K562 (cell line): ENCODE results near the gene NR0B2. TPM values are rescaled to one million over a fixed set of nuclear protein-coding genes. Genes with fewer than 3 reads are reported as not detected.

ENCODE experiments used
- BRD4 ChIP-seq: fragments of 200-600 bp; sonication (generic); IDR thresholded peaks from 2 replicates; pipeline ENCODE4 v1.6.1; 2017; ENCODE audit warnings: inconsistent platforms
- CBX1 ChIP-seq: sonication (generic); IDR thresholded peaks from 2 replicates; pipeline ENCODE4 v1.6.1; 2016; ENCODE audit warnings: antibody characterized with exemption, low read depth, mild to moderate bottlenecking
- CREB1 ChIP-seq, 2 experiments: sonication (generic) in 1 of 2; formaldehyde crosslinking in 1 of 2; IDR thresholded peaks; 2 replicates each; pipeline versions ENCODE4 v1.6.1 to v1.8.0; 2012 to 2022; ENCODE audit warnings: inconsistent platforms in 1 of 2, mild to moderate bottlenecking in 1 of 2, missing genetic modification reagents in 1 of 2, moderate library complexity in 1 of 2
- E2F3 ChIP-seq: fragments of 250-450 bp; sonication (Bioruptor Pico); IDR thresholded peaks from 2 replicates; pipeline ENCODE4 v1.4.0; 2020; ENCODE audit warnings: mild to moderate bottlenecking
- EWSR1 ChIP-seq: fragments of 450-650 bp; IDR thresholded peaks from 2 replicates; pipeline ENCODE4 v1.6.1; 2018; ENCODE audit warnings: borderline replicate concordance, mild to moderate bottlenecking, low read depth, moderate library complexity; ENCODE audit not compliant: partially characterized antibody
- LARP7 ChIP-seq: fragments of 450-650 bp; IDR thresholded peaks from 2 replicates; pipeline ENCODE4 v1.6.1; 2016
- RBM25 ChIP-seq: fragments of 200-400 bp; formaldehyde crosslinking; IDR thresholded peaks from 2 replicates; pipeline ENCODE4 v1.6.1; 2018; ENCODE audit warnings: low read length, low read depth, moderate library complexity; ENCODE audit not compliant: severe bottlenecking
- SNRNP70 ChIP-seq: fragments of 200-400 bp; formaldehyde crosslinking; optimal IDR thresholded peaks from 2 replicates; pipeline ENCODE3; 2017; ENCODE audit warnings: low read depth, low read length
- STAT5B ChIP-seq: fragments of 250-450 bp; sonication (Bioruptor Pico); IDR thresholded peaks from 2 replicates; pipeline ENCODE4 v1.8.0; 2021; ENCODE audit warnings: mild to moderate bottlenecking, inconsistent platforms
- TAF1 ChIP-seq: IDR thresholded peaks from 2 replicates; pipeline ENCODE4 v1.6.1; 2011; ENCODE audit warnings: mild to moderate bottlenecking, low read length, moderate library complexity; ENCODE audit not compliant: insufficient read depth, control insufficient read depth, severe bottlenecking; ENCODE audit errors: extremely low read depth
- TRIM24 ChIP-seq, 2 experiments: fragments of 450-650 bp; IDR thresholded peaks; 2 replicates each; pipeline ENCODE4 v1.6.1; 2016
- TRIM28 ChIP-seq: fragments of 450-650 bp; IDR thresholded peaks from 2 replicates; pipeline ENCODE4 v1.6.1; 2017
- ZFP1 ChIP-seq: fragments of 450-650 bp; formaldehyde crosslinking; IDR thresholded peaks from 2 replicates; pipeline ENCODE4 v1.4.0; 2020; ENCODE audit warnings: mild to moderate bottlenecking, mixed read lengths
- ZKSCAN1 ChIP-seq: fragments of 150-350 bp; IDR thresholded peaks from 2 replicates; pipeline ENCODE4 v1.6.1; 2016; ENCODE audit warnings: low read depth, low read length
- ZNF717 ChIP-seq: fragments of 250-450 bp; sonication (Bioruptor Pico); IDR thresholded peaks from 2 replicates; pipeline ENCODE4 v1.5.0; 2021
- ZSCAN32 ChIP-seq: fragments of 450-650 bp; formaldehyde crosslinking; IDR thresholded peaks from 2 replicates; pipeline ENCODE4 v1.4.0; 2020; ENCODE audit warnings: mild to moderate bottlenecking, moderate library complexity
- polyA plus RNA-seq, 8 experiments: library from polyadenylated mRNA; depleted of rRNA in 4 of 8; stranded (reverse) in 5 of 8; unstranded in 3 of 8; fragments of >200 nt; fragmentation: Nextera tagmentation in 2 of 8; fragmentation: Illumina TruSeq in 1 of 8; extraction: Ambion mirVana in 2 of 8; extraction: Trizol in 1 of 8; gene quantifications; 2 replicates each; pipeline versions ENCODE4 v1.2.1 to v1.2.3, GENCODE V29; 2011 to 2014; ENCODE audit warnings: inconsistent platforms in 1 of 8, missing spikeins in 1 of 8
- total RNA-seq, 7 experiments: library from RNA; depleted of rRNA in 6 of 7; stranded (reverse); fragments of >200 nt in 6 of 7; fragmentation: Illumina TruSeq in 2 of 7; extraction: Trizol in 2 of 7; gene quantifications; 2 replicates each; pipeline versions ENCODE4 v1.2.1 to v1.2.3, GENCODE V29; 2011 to 2021; ENCODE audit warnings: low replicate concordance in 1 of 7
- TF ChIP-seq, protein P1 (sequence below), 2 experiments: fragments of 450-650 bp; IDR thresholded peaks; 2 replicates each; pipeline ENCODE4 v1.6.1; 2016
- TF ChIP-seq, protein P2 (sequence below), 2 experiments: fragments of 450-650 bp in 1 of 2; IDR thresholded peaks; 2 replicates each; pipeline ENCODE4 v1.6.1; 2011 to 2017; ENCODE audit warnings: low read depth in 2 of 2, antibody characterized with exemption in 1 of 2, borderline replicate concordance in 1 of 2, low read length in 1 of 2, mild to moderate bottlenecking in 1 of 2, mixed read lengths in 1 of 2; ENCODE audit not compliant: control insufficient read depth in 1 of 2
- TF ChIP-seq, protein P3 (sequence below): fragments of 450-650 bp; IDR thresholded peaks from 2 replicates; pipeline ENCODE4 v1.6.1; 2018; ENCODE audit warnings: mild to moderate bottlenecking, low read depth; ENCODE audit not compliant: partially characterized antibody
- TF ChIP-seq, protein P4 (sequence below): fragments of 450-650 bp; IDR thresholded peaks from 2 replicates; pipeline ENCODE4 v1.6.1; 2017; ENCODE audit warnings: antibody characterized with exemption

NR0B2 gene
- total and polyA plus RNA-seq, 9 of the 15 experiments (the other 6 are each of a cell fraction or from before 2014, with no cell fraction given) = not detected

DNA sequence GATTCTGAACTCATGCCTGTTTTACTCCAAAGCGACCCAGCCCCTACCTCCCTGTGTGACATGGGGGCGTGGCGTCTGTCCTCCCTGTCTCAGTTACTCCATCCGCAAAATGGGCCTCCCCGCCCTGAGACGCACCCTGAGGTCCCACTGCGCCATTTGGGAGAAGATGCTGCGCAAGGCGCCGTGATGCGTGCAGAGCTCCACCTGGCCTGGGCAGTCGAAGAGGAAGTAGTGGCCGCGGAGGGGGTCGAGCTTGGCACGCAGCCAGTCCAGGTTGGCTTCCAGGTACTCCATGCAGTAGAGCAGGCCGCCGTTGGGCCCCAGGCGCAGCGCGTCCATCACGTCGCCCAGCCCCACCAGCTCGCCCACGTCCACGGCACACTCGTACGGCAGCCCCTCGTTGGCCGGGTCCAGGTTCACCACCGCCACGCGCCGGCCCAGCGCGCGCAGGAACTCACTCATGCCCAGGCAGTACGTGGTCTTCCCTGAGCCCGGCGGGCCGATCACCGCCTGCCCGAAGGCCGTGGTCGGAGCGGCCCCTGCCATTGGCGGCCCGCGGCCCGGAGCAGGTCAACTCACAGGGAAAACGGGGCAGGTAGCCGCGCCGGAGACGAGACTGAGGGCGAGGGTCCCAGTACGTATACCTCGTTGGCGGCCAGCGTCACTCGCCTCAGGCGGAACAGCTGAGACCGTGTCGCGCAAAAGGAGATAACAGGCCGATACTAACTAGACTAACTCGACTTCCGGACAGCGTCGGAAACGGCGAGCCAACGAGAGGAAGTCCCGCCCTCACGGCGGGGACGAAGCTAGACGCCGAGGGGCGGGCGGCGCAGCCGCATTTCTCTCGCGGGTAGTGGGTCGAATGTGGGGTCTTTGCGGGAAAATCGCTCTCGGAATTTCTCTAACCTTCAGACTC lies 24.0 kb downstream of the NR0B2 start, which contains the start of gene GPN2 (continued):
- TF ChIP-seq, protein P1, sequence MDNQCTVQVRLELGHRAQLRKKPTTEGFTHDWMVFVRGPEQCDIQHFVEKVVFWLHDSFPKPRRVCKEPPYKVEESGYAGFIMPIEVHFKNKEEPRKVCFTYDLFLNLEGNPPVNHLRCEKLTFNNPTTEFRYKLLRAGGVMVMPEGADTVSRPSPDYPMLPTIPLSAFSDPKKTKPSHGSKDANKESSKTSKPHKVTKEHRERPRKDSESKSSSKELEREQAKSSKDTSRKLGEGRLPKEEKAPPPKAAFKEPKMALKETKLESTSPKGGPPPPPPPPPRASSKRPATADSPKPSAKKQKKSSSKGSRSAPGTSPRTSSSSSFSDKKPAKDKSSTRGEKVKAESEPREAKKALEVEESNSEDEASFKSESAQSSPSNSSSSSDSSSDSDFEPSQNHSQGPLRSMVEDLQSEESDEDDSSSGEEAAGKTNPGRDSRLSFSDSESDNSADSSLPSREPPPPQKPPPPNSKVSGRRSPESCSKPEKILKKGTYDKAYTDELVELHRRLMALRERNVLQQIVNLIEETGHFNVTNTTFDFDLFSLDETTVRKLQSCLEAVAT (IDR thresholded peaks at IDR 0.05) = no peak; a peak in 1 of 4 replicates
- TF ChIP-seq E2F3 (CRISPR knock-in tag) (no peak; the same call in 1 of the 2 replicates), RBM25 (peak; percentile 31), TAF1 (peak; percentile 71), STAT5B (CRISPR knock-in tag) (no peak), LARP7 (no peak), TRIM28 (no peak), CREB1 (IDR thresholded peaks at IDR 0.05) (peak; percentile 81), CREB1 (CRISPR knock-in tag; IDR thresholded peaks at IDR 0.05) (peak; percentile 85), TRIM24 (IDR thresholded peaks at IDR 0.05) (no peak), ZKSCAN1 (no peak; the same call in 1 of the 2 replicates), EWSR1 (no peak), ZFP1 (CRISPR knock-in tag) (no peak), BRD4 (0 out of 2 replicates have a peak, but pooled peaks have one; percentile 24), SNRNP70 (no peak), ZSCAN32 (no peak), CBX1 (no peak; the same call in 1 of the 2 replicates), ZNF717 (CRISPR knock-in tag) (no peak)
- TF ChIP-seq, protein P2, sequence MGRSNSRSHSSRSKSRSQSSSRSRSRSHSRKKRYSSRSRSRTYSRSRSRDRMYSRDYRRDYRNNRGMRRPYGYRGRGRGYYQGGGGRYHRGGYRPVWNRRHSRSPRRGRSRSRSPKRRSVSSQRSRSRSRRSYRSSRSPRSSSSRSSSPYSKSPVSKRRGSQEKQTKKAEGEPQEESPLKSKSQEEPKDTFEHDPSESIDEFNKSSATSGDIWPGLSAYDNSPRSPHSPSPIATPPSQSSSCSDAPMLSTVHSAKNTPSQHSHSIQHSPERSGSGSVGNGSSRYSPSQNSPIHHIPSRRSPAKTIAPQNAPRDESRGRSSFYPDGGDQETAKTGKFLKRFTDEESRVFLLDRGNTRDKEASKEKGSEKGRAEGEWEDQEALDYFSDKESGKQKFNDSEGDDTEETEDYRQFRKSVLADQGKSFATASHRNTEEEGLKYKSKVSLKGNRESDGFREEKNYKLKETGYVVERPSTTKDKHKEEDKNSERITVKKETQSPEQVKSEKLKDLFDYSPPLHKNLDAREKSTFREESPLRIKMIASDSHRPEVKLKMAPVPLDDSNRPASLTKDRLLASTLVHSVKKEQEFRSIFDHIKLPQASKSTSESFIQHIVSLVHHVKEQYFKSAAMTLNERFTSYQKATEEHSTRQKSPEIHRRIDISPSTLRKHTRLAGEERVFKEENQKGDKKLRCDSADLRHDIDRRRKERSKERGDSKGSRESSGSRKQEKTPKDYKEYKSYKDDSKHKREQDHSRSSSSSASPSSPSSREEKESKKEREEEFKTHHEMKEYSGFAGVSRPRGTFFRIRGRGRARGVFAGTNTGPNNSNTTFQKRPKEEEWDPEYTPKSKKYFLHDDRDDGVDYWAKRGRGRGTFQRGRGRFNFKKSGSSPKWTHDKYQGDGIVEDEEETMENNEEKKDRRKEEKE (IDR thresholded peaks at IDR 0.05; ENCODE audit: borderline replicate concordance in 1 of 2, control insufficient read depth in 1 of 2, low read depth in 2 of 2, low read length in 1 of 2) = no peak
- TF ChIP-seq, protein P3, sequence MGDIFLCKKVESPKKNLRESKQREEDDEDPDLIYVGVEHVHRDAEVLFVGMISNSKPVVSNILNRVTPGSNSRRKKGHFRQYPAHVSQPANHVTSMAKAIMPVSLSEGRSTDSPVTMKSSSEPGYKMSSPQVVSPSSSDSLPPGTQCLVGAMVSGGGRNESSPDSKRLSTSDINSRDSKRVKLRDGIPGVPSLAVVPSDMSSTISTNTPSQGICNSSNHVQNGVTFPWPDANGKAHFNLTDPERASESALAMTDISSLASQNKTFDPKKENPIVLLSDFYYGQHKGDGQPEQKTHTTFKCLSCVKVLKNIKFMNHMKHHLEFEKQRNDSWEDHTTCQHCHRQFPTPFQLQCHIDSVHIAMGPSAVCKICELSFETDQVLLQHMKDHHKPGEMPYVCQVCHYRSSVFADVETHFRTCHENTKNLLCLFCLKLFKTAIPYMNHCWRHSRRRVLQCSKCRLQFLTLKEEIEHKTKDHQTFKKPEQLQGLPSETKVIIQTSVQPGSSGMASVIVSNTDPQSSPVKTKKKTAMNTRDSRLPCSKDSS = no peak
- TF ChIP-seq, protein P4, sequence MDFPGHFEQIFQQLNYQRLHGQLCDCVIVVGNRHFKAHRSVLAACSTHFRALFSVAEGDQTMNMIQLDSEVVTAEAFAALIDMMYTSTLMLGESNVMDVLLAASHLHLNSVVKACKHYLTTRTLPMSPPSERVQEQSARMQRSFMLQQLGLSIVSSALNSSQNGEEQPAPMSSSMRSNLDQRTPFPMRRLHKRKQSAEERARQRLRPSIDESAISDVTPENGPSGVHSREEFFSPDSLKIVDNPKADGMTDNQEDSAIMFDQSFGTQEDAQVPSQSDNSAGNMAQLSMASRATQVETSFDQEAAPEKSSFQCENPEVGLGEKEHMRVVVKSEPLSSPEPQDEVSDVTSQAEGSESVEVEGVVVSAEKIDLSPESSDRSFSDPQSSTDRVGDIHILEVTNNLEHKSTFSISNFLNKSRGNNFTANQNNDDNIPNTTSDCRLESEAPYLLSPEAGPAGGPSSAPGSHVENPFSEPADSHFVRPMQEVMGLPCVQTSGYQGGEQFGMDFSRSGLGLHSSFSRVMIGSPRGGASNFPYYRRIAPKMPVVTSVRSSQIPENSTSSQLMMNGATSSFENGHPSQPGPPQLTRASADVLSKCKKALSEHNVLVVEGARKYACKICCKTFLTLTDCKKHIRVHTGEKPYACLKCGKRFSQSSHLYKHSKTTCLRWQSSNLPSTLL = no peak
